ENCODE measurements around the gene NRG2. TPM values are rescaled to one million over a fixed set of nuclear protein-coding genes. Genes with fewer than 3 reads are reported as not detected.

NRG2 gene
- total RNA-seq, 1 experiment from 2014 or later, result 0.23 TPM

DNA sequence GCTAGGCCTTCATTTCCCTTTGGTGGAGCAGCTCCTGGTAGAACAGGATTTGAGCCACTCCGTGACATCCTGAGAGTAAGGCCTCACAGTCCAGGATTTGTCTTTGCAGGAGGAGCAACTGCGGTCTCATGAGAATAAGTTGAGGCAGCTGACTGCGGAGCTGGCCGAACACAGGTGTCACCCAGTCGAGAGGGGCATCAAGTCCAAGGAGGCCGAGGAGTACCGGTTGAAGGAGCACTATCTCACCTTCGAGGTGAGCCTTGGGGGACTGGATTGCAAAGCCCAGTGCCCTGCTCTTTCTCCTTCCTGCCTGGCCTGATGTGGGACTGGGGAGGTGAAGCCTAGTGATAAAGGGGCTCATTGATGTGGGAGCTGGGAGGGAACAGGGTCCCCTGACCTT lies 203.2 kb downstream of the NRG2 start:
- H3K4me1 Mint-ChIP-seq (ENCODE audit: insufficient read depth, unreplicated experiment), result no peaks in the 10 kb centered on the region
- no TSS peak for BruUV-seq (replicated peaks)
- TF ChIP-seq, protein P1, sequence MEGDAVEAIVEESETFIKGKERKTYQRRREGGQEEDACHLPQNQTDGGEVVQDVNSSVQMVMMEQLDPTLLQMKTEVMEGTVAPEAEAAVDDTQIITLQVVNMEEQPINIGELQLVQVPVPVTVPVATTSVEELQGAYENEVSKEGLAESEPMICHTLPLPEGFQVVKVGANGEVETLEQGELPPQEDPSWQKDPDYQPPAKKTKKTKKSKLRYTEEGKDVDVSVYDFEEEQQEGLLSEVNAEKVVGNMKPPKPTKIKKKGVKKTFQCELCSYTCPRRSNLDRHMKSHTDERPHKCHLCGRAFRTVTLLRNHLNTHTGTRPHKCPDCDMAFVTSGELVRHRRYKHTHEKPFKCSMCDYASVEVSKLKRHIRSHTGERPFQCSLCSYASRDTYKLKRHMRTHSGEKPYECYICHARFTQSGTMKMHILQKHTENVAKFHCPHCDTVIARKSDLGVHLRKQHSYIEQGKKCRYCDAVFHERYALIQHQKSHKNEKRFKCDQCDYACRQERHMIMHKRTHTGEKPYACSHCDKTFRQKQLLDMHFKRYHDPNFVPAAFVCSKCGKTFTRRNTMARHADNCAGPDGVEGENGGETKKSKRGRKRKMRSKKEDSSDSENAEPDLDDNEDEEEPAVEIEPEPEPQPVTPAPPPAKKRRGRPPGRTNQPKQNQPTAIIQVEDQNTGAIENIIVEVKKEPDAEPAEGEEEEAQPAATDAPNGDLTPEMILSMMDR (IDR thresholded peaks at IDR 0.05; ENCODE audit: unreplicated experiment), result no peak
- H3K27me3 Mint-ChIP-seq (ENCODE audit: insufficient read depth, unreplicated experiment), result peaks cover 38% of the 10 kb centered on the region
- H3K36me3 Mint-ChIP-seq (ENCODE audit: insufficient read depth, unreplicated experiment), result no peaks in the 10 kb centered on the region
- no peak for DNase-seq (ENCODE audit: unreplicated experiment)
- H3K9me3 Mint-ChIP-seq (ENCODE audit: unreplicated experiment), result no peaks in the 10 kb centered on the region
- ChIA-PET CTCF (interaction anchor here (0.7 to 2.6 kb wide), 4 partner anchors 23 to 129 kb away, joined by 3 to 24 read pairs (median 4); no protein-coding TSS in a partner anchor), POLR2A (no interaction called here)
- no peak overlapping the region for H3K27ac Mint-ChIP-seq (ENCODE audit: low read depth, unreplicated experiment)
- intact Hi-C loops (cut with micrococcal nuclease), result no loop called here
- no peak overlapping the region for H3K4me3 Mint-ChIP-seq (ENCODE audit: unreplicated experiment)

DNA sequence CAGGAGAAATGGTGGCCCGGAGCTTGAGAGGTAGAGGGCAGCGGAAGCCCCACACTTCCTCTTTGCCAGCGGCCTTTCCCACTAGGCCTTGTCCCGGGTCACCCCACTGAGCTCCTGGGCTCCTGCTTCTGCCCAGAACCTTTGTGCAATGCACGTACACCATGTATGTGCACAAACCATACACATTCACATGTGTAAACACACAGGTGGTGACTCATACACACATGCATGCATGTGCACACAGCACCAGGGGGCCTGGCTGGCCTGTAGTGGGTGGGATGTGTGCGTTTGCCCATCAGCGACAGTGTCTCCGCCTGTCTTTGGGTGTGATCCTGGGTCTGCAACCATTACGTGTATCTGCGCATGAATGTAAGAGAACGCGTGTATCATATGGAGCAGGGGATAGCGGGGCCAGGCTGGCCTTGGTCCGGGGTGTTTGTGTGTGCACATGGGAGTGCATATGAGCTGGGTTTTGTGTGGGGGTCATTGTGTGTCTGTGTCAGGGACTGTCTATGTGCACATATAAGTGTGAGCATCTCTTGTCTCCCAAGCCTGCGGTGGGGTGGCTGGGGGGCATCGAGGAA lies 203.8 kb downstream of the NRG2 start:
- Mint-ChIP-seq H3K36me3 (ENCODE audit: insufficient read depth, unreplicated experiment) (no peaks in the 10 kb centered on the region), H3K4me3 (ENCODE audit: unreplicated experiment) (no peak overlapping the region), H3K27ac (ENCODE audit: low read depth, unreplicated experiment) (no peak overlapping the region), H3K4me1 (ENCODE audit: insufficient read depth, unreplicated experiment) (no peaks in the 10 kb centered on the region), H3K27me3 (ENCODE audit: insufficient read depth, unreplicated experiment) (peaks cover 44% of the 10 kb centered on the region), H3K9me3 (ENCODE audit: unreplicated experiment) (no peaks in the 10 kb centered on the region)
- CTCF ChIA-PET, result interaction anchor here (1.1 to 2.6 kb wide), 5 partner anchors 11 to 129 kb away, joined by 3 to 24 read pairs (median 3); no protein-coding TSS in a partner anchor
- TF ChIP-seq, protein P1 (IDR thresholded peaks at IDR 0.05; ENCODE audit: unreplicated experiment), result no peak
- POLR2A ChIA-PET, result interaction anchor here (0.6 kb wide), 1 partner anchor 172 kb away, joined by 3 read pairs; no protein-coding TSS in a partner anchor
- intact Hi-C loops (cut with micrococcal nuclease), result no loop called here
- DNase-seq (ENCODE audit: unreplicated experiment), result no peak
- BruUV-seq (replicated peaks), result no TSS peak

GRCh38 chr5:139838381-139839197 lies 204.5 kb downstream of the NRG2 start:
- Mint-ChIP-seq H3K9me3 (ENCODE audit: unreplicated experiment) (no peaks in the 10 kb centered on the region), H3K4me1 (ENCODE audit: insufficient read depth, unreplicated experiment) (no peaks in the 10 kb centered on the region), H3K4me3 (ENCODE audit: unreplicated experiment) (no peak overlapping the region), H3K27ac (ENCODE audit: low read depth, unreplicated experiment) (no peak overlapping the region), H3K27me3 (ENCODE audit: insufficient read depth, unreplicated experiment) (peaks cover 51% of the 10 kb centered on the region), H3K36me3 (ENCODE audit: insufficient read depth, unreplicated experiment) (no peaks in the 10 kb centered on the region)
- ChIA-PET POLR2A (interaction anchor here (0.6 kb wide), 3 partner anchors 35 to 309 kb away, joined by 3 read pairs; no protein-coding TSS in a partner anchor), CTCF (interaction anchor here (0.9 to 2.6 kb wide), 7 partner anchors 12 to 131 kb away, joined by 3 to 24 read pairs (median 3); no protein-coding TSS in a partner anchor)
- no TSS peak for BruUV-seq (replicated peaks)
- intact Hi-C loops (cut with micrococcal nuclease), result no loop called here
- DNase-seq (ENCODE audit: unreplicated experiment), result no peak
- TF ChIP-seq, protein P1 (IDR thresholded peaks at IDR 0.05; ENCODE audit: unreplicated experiment), result no peak

GRCh38 chr5:139837711-139838380 lies 205.3 kb downstream of the NRG2 start:
- intact Hi-C loops (cut with micrococcal nuclease), result no loop called here
- H3K27me3 Mint-ChIP-seq (ENCODE audit: insufficient read depth, unreplicated experiment), result peaks cover 51% of the 10 kb centered on the region
- no peaks in the 10 kb centered on the region for H3K36me3 Mint-ChIP-seq (ENCODE audit: insufficient read depth, unreplicated experiment)
- ChIA-PET CTCF (interaction anchor here (0.6 to 2.6 kb wide), 8 partner anchors 12 to 997 kb away, joined by 3 to 24 read pairs (median 3); no protein-coding TSS in a partner anchor), POLR2A (interaction anchor here (0.6 kb wide), 2 partner anchors 35 to 309 kb away, joined by 3 read pairs; no protein-coding TSS in a partner anchor)
- no peak for DNase-seq (ENCODE audit: unreplicated experiment)
- H3K4me3 Mint-ChIP-seq (ENCODE audit: unreplicated experiment), result no peak overlapping the region
- H3K9me3 Mint-ChIP-seq (ENCODE audit: unreplicated experiment), result no peaks in the 10 kb centered on the region
- BruUV-seq (replicated peaks), result no TSS peak
- H3K27ac Mint-ChIP-seq (ENCODE audit: low read depth, unreplicated experiment), result no peak overlapping the region
- TF ChIP-seq, protein P1 (IDR thresholded peaks at IDR 0.05; ENCODE audit: unreplicated experiment), result no peak
- H3K4me1 Mint-ChIP-seq (ENCODE audit: insufficient read depth, unreplicated experiment), result no peaks in the 10 kb centered on the region

Data from MCF 10A (cell line).